Spleen (tissue), 11 donors: ENCODE results near the gene NEURL4. TPM values are rescaled to one million over a fixed set of nuclear protein-coding genes. Genes with fewer than 3 reads are reported as not detected.
A peak's percentile ranks its signal among the peaks of the same experiment; 100 is the strongest.

Source experiments
- DNase-seq: peaks from one replicate; pipeline ENCODE4 v3.0.0-alpha.2; 2020
- H3K27ac ChIP-seq, 8 donors: fragments of 200-600 bp; sonication (generic) in 7 of 8; 1 replicate in 4 of 8; 2 replicates in 4 of 8; pipeline versions ENCODE4 v1.5.0 to v1.8.0; 2016 to 2021; ENCODE audit warnings: inconsistent platforms in 4 of 8, mild to moderate bottlenecking in 4 of 8, moderate library complexity in 1 of 8
- H3K27me3 ChIP-seq, 7 donors: fragments of 200-600 bp; sonication (generic) in 6 of 7; replicated peaks in 1 of 7; 1 replicate in 4 of 7; 2 replicates in 3 of 7; pipeline versions ENCODE4 v1.5.0 to v1.8.0; 2016 to 2021; ENCODE audit warnings: inconsistent platforms in 3 of 7, mild to moderate bottlenecking in 1 of 7
- H3K36me3 ChIP-seq, 6 donors: fragments of 200-600 bp; sonication (generic) in 5 of 6; 1 replicate in 4 of 6; 2 replicates in 2 of 6; pipeline versions ENCODE4 v1.5.0 to v1.8.0; 2016 to 2021; ENCODE audit warnings: inconsistent platforms in 2 of 6
- H3K4me1 ChIP-seq, 6 donors: fragments of 200-600 bp; sonication (generic) in 5 of 6; 1 replicate in 3 of 6; 2 replicates in 3 of 6; pipeline versions ENCODE4 v1.5.0 to v1.8.0; 2016 to 2021; ENCODE audit warnings: inconsistent platforms in 3 of 6
- H3K4me3 ChIP-seq, 8 donors: fragments of 200-600 bp; sonication (generic) in 7 of 8; 1 replicate in 4 of 8; 2 replicates in 4 of 8; pipeline versions ENCODE4 v1.5.0 to v1.8.0; 2016 to 2021; ENCODE audit warnings: inconsistent platforms in 4 of 8, mild to moderate bottlenecking in 4 of 8, moderate library complexity in 2 of 8
- H3K9me3 ChIP-seq, 8 donors: fragments of 200-600 bp; sonication (generic) in 7 of 8; 1 replicate in 4 of 8; 2 replicates in 4 of 8; pipeline versions ENCODE4 v1.5.0 to v1.8.0; 2016 to 2021; ENCODE audit warnings: inconsistent platforms in 4 of 8
- CTCF ChIP-seq, 11 experiments: fragments of 200-600 bp in 7 of 11; fragments of 450-650 bp in 4 of 11; sonication (generic) in 4 of 11; IDR thresholded peaks in 8 of 11; conservative IDR thresholded peaks in 3 of 11; 1 replicate in 7 of 11; 2 replicates in 4 of 11; pipeline versions ENCODE4 v1.4.0 to v1.8.0; 2016 to 2021; ENCODE audit warnings: antibody characterized with exemption in 11 of 11, inconsistent platforms in 4 of 11, mild to moderate bottlenecking in 1 of 11
- POLR2A ChIP-seq, 3 donors: fragments of 450-650 bp; IDR thresholded peaks; one replicate each; pipeline ENCODE4 v1.5.1; 2017; ENCODE audit warnings: antibody characterized with exemption in 3 of 3, mild to moderate bottlenecking in 1 of 3
- POLR2AphosphoS5 ChIP-seq, 3 donors: sonication (generic); formaldehyde crosslinking; IDR thresholded peaks; one replicate each; pipeline ENCODE4 v1.5.1; 2017; ENCODE audit warnings: antibody characterized with exemption in 3 of 3
- WGBS, 5 donors: extraction: QIAGEN DNeasy Blood & Tissue Kit in 3 of 5; methylation state at CpG; one replicate each; pipeline versions ENCODE4 v1.1.5 to v1.1.7; 2013 to 2018; 5-methylcytosine and 5-hydroxymethylcytosine counted together
- intact Hi-C: fragments of 100-400 bp; cut with DNase I; formaldehyde crosslinking; loops from one replicate; pipeline ENCODE4 v1.15.0; 2023; ENCODE audit warnings: low total_unique reads
- polyA plus RNA-seq, 3 donors: library from polyadenylated mRNA; stranded (reverse); fragments of 200-250 nt; gene quantifications; one replicate each; pipeline ENCODE4 v1.2.1, GENCODE V29; 2013
- total RNA-seq, 7 donors: library from RNA; depleted of rRNA in 3 of 7; stranded (reverse); fragments of >200 nt in 3 of 7; fragmentation: NEBNext Ultra II Directional in 4 of 7; extraction: Animal tissue kit (Norgen Biotek cat#: 25700) in 4 of 7; gene quantifications; one replicate each; pipeline versions ENCODE4 v1.1.0 to v1.2.1, GENCODE V29; 2016 to 2021
- donor health status: healthy with polysubstance abuse.
- donor health status: DM: no; HTN: no; CAD: no; lungs with moderate emphysema.
- donor health status: DM: no; HTN: no; CAD: no.
- donor health status: Bipolar disorder and iron deficiency.
- donor health status: healthy.
- donor health status: DM: no; HTN: no; CAD: no.
- donor health status: DM: yes; HTN: yes; CAD: no.

The NEURL4 gene
- total and polyA plus RNA-seq, 10 donors, result 16.5 to 53.9 (median 40.3) TPM

- intact Hi-C loops, result no loop called here
- Histone ChIP-seq H3K27ac (no peak overlapping the region), H3K4me1 (peaks cover 0 to 25% (median 12%) of the 10 kb centered on the region in 6 donors), H3K9me3 (no peaks in the 10 kb centered on the region), H3K36me3 (peaks cover 0 to 100% (median 81%) of the 10 kb centered on the region in 6 donors), H3K4me3 (no peak overlapping the region), H3K27me3 (no peaks in the 10 kb centered on the region)
- TF ChIP-seq CTCF (IDR thresholded peaks at IDR 0.05 in 8 of 11, conservative IDR thresholded peaks at IDR 0.05 in 3 of 11) (no peak), POLR2AphosphoS5 (IDR thresholded peaks at IDR 0.05) (peak in 1 of 3 donors; percentile 15)
- 93 to 97% (median 93%) methylated on average over 15 of the region's 15 CpGs for WGBS, 5 donors
- DNase-seq, result no peak
Measured at GRCh38 chr17:7321466-7321865, 7.7 kb downstream of the NEURL4 start.

DNA sequence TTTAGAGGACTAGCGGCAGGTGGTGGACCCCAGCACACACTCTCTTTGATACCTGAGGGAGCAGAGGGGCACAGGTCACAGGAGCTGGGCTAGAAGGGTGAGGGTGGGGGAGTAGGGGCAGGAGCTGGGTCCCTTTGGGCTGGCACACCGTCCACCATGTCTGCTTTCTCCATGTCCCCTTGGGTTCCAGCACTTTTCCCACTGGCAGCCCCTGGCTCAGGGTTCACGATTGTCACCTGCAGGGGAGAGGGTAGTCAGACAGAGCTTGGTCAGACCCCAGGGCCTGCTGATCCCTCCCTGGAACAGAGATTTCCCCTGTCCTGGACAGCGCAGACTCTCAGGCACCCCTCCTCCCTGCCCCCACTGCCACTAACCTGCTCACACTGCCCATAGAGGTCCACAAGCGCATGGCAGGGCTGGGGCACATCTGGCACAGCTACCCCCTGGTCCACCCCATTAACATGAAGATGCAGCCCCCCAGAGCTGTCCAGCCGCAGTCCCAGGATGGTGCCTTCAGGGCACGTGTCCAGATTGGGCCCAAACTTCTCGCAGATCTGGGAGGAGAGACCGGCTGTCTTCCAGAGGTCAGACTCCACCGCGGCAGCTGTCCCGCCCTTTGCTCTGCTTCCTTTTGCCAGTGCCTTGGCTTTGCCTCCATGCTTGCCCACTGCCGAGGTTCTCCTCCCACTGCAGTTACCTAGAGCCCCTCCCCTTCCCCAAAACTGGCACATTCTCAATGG, 10.8 kb downstream of the NEURL4 start:
- intact Hi-C loops, result no loop called here
- Histone ChIP-seq H3K4me3 (no peak overlapping the region), H3K27me3 (no peaks in the 10 kb centered on the region), H3K9me3 (no peaks in the 10 kb centered on the region), H3K27ac (no peak overlapping the region), H3K36me3 (peaks cover 0 to 85% (median 65%) of the 10 kb centered on the region in 6 donors), H3K4me1 (peaks cover 16 to 39% (median 27%) of the 10 kb centered on the region in 6 donors)
- 88 to 94% (median 93%) methylated on average over 10 to 13 of the region's 13 CpGs for WGBS, 5 donors
- TF ChIP-seq CTCF (IDR thresholded peaks at IDR 0.05 in 8 of 11, conservative IDR thresholded peaks at IDR 0.05 in 3 of 11), result no peak
- no peak for TF ChIP-seq POLR2A (IDR thresholded peaks at IDR 0.05)
- peak in 1 of 3 donors; percentile 8 for TF ChIP-seq POLR2AphosphoS5 (IDR thresholded peaks at IDR 0.05)
- no peak for DNase-seq

GRCh38 chr17:7317161-7317803, 11.9 kb downstream of the NEURL4 start:
- intact Hi-C loops, result no loop called here
- Histone ChIP-seq H3K36me3 (peaks cover 0 to 85% (median 65%) of the 10 kb centered on the region in 6 donors), H3K4me1 (peaks cover 16 to 49% (median 38%) of the 10 kb centered on the region in 6 donors), H3K27ac (peak overlapping the region in 2 of 8 donors; percentile 19 to 37), H3K4me3 (no peak overlapping the region), H3K9me3 (no peaks in the 10 kb centered on the region), H3K27me3 (no peaks in the 10 kb centered on the region)
- 72 to 88% (median 79%) methylated on average over 16 of the region's 16 CpGs for WGBS, 5 donors
- TF ChIP-seq POLR2A (IDR thresholded peaks at IDR 0.05) (no peak), CTCF (IDR thresholded peaks at IDR 0.05 in 8 of 11, conservative IDR thresholded peaks at IDR 0.05 in 3 of 11) (no peak), POLR2AphosphoS5 (IDR thresholded peaks at IDR 0.05) (no peak)
- DNase-seq, result no peak
